Measurements from ENCODE around the gene SYT13. TPM values are rescaled to one million over a fixed set of nuclear protein-coding genes. Genes with fewer than 3 reads are reported as not detected.

SYT13 gene
- total RNA-seq, 1 experiment from 2014 or later = 4.3 TPM

GRCh38 chr11:45304992-45305335 is 18.8 kb upstream of the SYT13 start:
- no peak overlapping the region for H3K27ac Mint-ChIP-seq
- Histone ChIP-seq H3K4me1 (ENCODE audit: insufficient read depth, low read length) (no peaks in the 10 kb centered on the region), H3K9me3 (ENCODE audit: control insufficient read depth, low read depth, low read length) (no peaks in the 10 kb centered on the region), H3K18ac (ENCODE audit: insufficient read length, low read depth, low read length) (no peak overlapping the region), H3K9ac (ENCODE audit: extremely low read depth, insufficient read length, low read length) (no peak overlapping the region), H2AK5ac (ENCODE audit: insufficient read length, low read length) (no peak overlapping the region), H3K14ac (ENCODE audit: insufficient read depth, low read length) (no peak overlapping the region), H3K23ac (ENCODE audit: insufficient read length, low read depth, low read length) (no peak overlapping the region), H3K56ac (ENCODE audit: insufficient read length, low read depth, low read length) (no peak overlapping the region), H4K20me1 (ENCODE audit: control insufficient read depth, insufficient read depth, insufficient read length) (no peaks in the 10 kb centered on the region), H3K4ac (ENCODE audit: low read depth, low read length) (no peak overlapping the region), H3K79me1 (ENCODE audit: insufficient read depth, low read depth, low read length, poor library complexity, severe bottlenecking) (no peaks in the 10 kb centered on the region), H3K4me2 (ENCODE audit: insufficient read depth, insufficient read length, low read length) (no peak overlapping the region), H4K91ac (ENCODE audit: insufficient read length, low read depth, low read length) (no peak overlapping the region), H4K5ac (ENCODE audit: insufficient read length, low read depth, low read length) (no peak overlapping the region), H3K79me2 (ENCODE audit: insufficient read depth, low read length) (no peaks in the 10 kb centered on the region), H3K27ac (ENCODE audit: insufficient read length, low read depth, low read length) (no peak overlapping the region), H2BK5ac (ENCODE audit: insufficient read length, low read length) (no peak overlapping the region), H2BK15ac (ENCODE audit: low read depth, low read length) (no peak overlapping the region), H3T11ph (ENCODE audit: low read length) (no peak overlapping the region), H3K23me2 (ENCODE audit: insufficient read length, low read depth, low read length, poor library complexity, severe bottlenecking) (no peaks in the 10 kb centered on the region), H3K27me3 (ENCODE audit: insufficient read depth, low read length) (no peaks in the 10 kb centered on the region; the same call in 1 of the 2 replicates), H2BK12ac (ENCODE audit: insufficient read length, low read depth, low read length) (no peak overlapping the region), H4K8ac (replicated peaks; ENCODE audit: insufficient read length, low read depth, low read length) (no peak overlapping the region), H2AFZ (ENCODE audit: low read length) (no peak overlapping the region), H2BK120ac (ENCODE audit: low read depth, low read length, poor library complexity, severe bottlenecking) (no peak overlapping the region), H2BK20ac (ENCODE audit: low read depth, low read length, poor library complexity, severe bottlenecking) (no peak overlapping the region)
- no peaks in the 10 kb centered on the region for H3K9me3 Mint-ChIP-seq
- no peak for TF ChIP-seq CTCF (conservative IDR thresholded peaks at IDR 0.05)
- H3K36me3 Mint-ChIP-seq (ENCODE audit: insufficient read depth in 1 of 3, low read depth in 3 of 3) = no peaks in the 10 kb centered on the region
- no peak for DNase-seq
- no CpG with 5 or more reads among the region's 4 CpGs for WGBS (ENCODE audit: extremely low coverage, insufficient read length, low lambda C conversion rate)
- no peaks in the 10 kb centered on the region for H3K4me1 Mint-ChIP-seq
- peaks cover 16% of the 10 kb centered on the region for H3K27me3 Mint-ChIP-seq (ENCODE audit: low read depth)
- no peak overlapping the region; a peak in 1 of 5 replicates for H3K4me3 Mint-ChIP-seq
